HUES6 (cell line): Measurements from ENCODE around the gene GAS1.

Experiments used
- H3K27ac ChIP-seq: 2 replicates; pipeline ENCODE4 v1.7.0; 2013; ENCODE audit warnings: low read depth, mild to moderate bottlenecking, low read length, inconsistent platforms
- H3K27me3 ChIP-seq: 2 replicates; pipeline ENCODE4 v1.6.1; 2013; ENCODE audit warnings: low read length; ENCODE audit not compliant: control insufficient read depth, insufficient read depth
- H3K36me3 ChIP-seq: 2 replicates; pipeline ENCODE4 v1.6.1; 2013; ENCODE audit warnings: low read length; ENCODE audit not compliant: control insufficient read depth, insufficient read depth
- H3K4me1 ChIP-seq: 2 replicates; pipeline ENCODE4 v1.6.1; 2013; ENCODE audit warnings: low read length; ENCODE audit not compliant: control insufficient read depth, insufficient read depth
- H3K4me3 ChIP-seq: 2 replicates; pipeline ENCODE4 v1.5.1; 2013; ENCODE audit warnings: low read depth, low read length
- H3K9ac ChIP-seq: one replicate; pipeline ENCODE4 v1.6.1; 2013; ENCODE audit warnings: mild to moderate bottlenecking, low read length
- H3K9me3 ChIP-seq: 2 replicates; pipeline ENCODE4 v1.6.1; 2013; ENCODE audit warnings: low read depth, low read length; ENCODE audit not compliant: control insufficient read depth, insufficient read depth

GAS1 gene

DNA sequence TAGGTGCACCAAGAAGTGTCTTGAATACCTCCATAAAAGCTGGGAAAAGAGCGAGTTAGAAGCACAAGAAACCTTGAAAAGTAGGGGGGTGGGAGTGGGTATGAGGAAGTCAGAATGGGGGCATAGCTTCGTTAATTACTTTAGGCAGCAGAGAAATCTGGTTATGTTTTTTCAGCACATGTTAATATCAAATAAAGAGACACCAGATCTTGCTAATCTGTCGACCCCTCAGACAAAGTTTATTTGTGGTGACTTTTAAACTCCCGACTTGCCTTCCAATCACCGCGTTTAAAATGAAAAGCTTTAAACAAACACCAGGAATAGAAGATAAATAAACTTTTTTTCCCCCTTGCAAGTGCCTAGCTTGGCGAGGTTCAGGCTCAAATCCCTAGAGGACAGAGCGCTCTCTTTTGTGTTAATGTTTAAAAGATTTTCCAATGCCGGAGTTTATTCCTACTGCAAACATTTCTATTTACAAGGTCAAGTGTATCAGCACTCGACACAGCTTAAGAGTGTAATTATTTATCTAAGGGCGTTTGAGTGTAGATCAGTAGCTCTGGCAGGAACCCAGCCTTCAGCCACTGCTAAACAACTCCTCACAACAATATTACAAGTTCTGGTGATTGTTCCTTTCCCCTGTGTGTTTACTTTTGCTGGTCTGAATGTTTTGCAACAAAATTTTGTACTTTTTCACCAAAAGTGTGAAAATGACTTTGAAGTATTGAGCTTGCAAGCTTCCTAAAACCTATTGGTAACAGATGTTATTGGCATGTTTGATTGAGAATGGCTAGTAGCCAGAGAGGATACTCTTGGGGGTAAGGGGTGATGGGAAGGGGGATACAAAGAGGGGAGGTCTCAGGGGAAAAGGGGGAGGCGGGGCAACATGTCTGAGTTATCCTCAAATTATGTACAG lies 3.8 kb downstream of the GAS1 start:
- no peak overlapping the region for H3K9ac ChIP-seq
- no peak overlapping the region for H3K27ac ChIP-seq
- peaks cover 68% of the 10 kb centered on the region for H3K27me3 ChIP-seq
- H3K9me3 ChIP-seq, result no peaks in the 10 kb centered on the region
- peak overlapping the region; percentile 41 for H3K4me3 ChIP-seq
- H3K36me3 ChIP-seq, result no peaks in the 10 kb centered on the region
- H3K4me1 ChIP-seq, result peaks cover 44% of the 10 kb centered on the region

DNA sequence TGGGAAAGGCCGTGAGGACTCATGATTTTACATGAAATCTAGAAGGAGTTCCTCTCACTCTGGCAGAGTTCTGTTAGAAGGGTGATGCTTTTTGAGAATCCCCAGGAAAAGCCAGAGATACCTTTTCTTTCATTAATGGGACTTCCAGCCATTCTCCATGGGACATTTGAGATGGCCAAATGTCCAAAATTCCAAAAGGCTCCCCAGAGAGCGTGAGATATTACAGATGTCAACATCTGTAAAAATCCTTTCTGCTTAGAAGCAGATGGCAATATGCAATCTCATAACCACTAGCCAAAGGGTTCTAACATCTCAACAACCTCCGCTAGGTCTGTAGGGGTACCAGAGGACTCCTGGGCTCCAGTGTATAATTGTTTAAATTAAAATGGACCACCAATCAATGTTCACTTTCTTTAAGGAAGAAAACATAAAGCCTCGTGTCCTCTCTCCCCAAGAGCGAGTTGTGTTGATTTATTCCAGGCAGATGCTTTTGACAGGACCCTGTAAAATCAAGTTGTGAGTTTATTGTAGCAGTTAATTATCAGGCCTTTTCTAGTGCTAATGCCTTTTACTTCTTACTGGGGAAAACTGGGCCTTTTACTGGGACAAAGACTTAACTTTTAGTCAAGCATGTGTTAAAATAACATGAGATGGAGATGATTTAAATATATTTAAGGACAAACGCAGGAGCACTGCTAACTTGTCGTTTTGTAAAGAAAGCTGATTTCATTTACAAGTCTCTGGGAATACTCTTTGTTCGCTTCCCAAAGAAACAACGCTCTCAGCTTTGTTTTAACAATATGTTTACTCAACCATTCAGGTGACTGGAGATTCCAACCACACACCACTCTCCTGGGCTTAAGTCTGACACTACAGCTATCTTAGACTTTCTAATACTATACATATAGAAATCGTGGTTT lies 4.8 kb downstream of the GAS1 start:
- peaks cover 68% of the 10 kb centered on the region for H3K27me3 ChIP-seq
- no peaks in the 10 kb centered on the region for H3K9me3 ChIP-seq
- H3K4me1 ChIP-seq, result peaks cover 44% of the 10 kb centered on the region
- no peak overlapping the region for H3K27ac ChIP-seq
- no peak overlapping the region for H3K9ac ChIP-seq
- H3K4me3 ChIP-seq, result peak overlapping the region; percentile 41
- H3K36me3 ChIP-seq, result no peaks in the 10 kb centered on the region

DNA sequence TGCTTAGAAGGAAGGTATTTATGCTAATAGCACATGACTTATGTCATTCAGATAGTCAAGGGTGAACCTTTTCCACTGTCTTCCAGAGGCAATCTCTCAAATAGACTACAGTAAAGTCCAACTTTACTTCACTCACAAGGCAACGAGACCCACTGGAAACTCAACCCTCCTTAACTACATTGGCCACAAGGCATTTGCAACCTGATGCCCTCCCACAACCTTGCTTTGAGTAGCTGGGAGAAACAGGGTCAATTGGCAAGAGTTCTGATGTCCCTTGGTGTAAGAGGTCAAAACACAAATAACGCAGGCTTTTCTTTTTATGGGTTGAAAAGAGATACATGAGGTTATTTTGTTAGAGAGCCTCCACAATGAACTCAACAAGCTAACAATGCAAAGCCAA lies 6.1 kb downstream of the GAS1 start:
- no peak overlapping the region for H3K27ac ChIP-seq
- no peaks in the 10 kb centered on the region for H3K36me3 ChIP-seq
- H3K4me1 ChIP-seq, result peaks cover 44% of the 10 kb centered on the region
- peaks cover 68% of the 10 kb centered on the region for H3K27me3 ChIP-seq
- H3K9ac ChIP-seq, result no peak overlapping the region
- H3K4me3 ChIP-seq, result peak overlapping the region; percentile 28
- no peaks in the 10 kb centered on the region for H3K9me3 ChIP-seq

DNA sequence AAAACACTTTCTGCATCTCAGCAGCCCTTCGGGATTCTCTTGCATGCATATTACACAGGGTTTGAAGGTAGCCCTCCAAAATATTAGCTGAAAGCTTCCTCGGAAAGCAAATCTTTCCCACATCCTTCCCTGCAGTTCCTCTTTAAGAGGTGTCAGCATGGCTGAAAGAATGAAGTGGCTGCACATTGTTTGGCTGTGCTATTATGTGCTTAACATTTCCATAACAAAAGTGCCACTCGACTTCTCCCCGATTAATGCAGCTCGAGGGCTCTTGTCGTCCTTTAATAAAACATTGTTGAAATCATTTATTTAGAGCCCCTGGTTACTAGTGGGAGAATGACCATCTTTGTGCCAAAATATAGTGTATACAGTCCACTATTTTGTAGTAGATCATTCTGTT lies 6.5 kb downstream of the GAS1 start:
- Histone ChIP-seq H3K4me1 (peaks cover 44% of the 10 kb centered on the region), H3K27ac (no peak overlapping the region), H3K36me3 (no peaks in the 10 kb centered on the region), H3K4me3 (peak overlapping the region; percentile 28), H3K9ac (no peak overlapping the region), H3K27me3 (peaks cover 64% of the 10 kb centered on the region), H3K9me3 (no peaks in the 10 kb centered on the region)

DNA sequence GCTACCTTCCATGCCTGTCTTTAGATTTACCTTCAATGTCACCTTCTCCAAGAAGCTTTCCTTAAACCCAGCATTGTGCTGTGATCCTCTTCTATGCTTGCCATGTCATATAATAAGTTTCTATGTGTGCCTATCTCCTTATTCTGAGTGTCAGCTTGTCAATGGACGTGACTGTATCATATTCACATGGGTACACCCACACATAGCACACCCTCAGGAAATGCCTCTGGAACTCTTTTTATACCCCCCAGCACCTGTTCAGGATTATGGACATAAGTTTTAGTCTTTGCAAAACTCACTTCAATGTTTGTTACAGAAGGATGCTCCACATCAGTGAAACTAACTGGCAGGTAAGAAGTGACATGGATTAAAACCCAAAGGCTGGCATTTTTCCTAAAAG lies 7.4 kb downstream of the GAS1 start:
- peaks cover 40% of the 10 kb centered on the region for H3K4me1 ChIP-seq
- no peak overlapping the region for H3K27ac ChIP-seq

DNA sequence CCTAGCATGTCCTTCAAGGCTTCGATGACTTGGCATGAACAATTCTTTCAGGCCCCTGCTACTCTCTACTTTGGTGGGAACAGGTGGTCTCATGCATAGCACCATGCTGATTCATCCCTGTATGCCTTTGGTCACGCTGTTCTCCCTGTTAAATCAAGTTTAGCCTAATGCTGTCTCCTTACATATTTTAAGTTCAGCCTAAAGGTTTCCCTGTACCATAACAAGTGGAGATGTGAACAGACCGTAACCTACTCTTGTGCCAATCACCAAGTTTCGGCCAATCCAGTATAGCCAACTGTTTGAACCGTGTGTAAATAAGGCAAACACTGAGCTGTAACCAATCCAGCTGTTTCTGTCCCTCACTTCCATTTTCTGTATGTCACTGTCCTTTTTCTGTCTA lies 8.0 kb downstream of the GAS1 start:
- H3K36me3 ChIP-seq, result no peaks in the 10 kb centered on the region
- H3K9me3 ChIP-seq, result no peaks in the 10 kb centered on the region
- no peak overlapping the region for H3K9ac ChIP-seq
- H3K27ac ChIP-seq, result no peak overlapping the region
- H3K4me1 ChIP-seq, result peaks cover 37% of the 10 kb centered on the region
- H3K4me3 ChIP-seq, result no peak overlapping the region
- peaks cover 51% of the 10 kb centered on the region for H3K27me3 ChIP-seq

More for the DNA sequence above, 7.4 kb downstream of the GAS1 start:
- H3K36me3 ChIP-seq, result no peaks in the 10 kb centered on the region
- H3K27me3 ChIP-seq, result peaks cover 57% of the 10 kb centered on the region
- no peak overlapping the region for H3K4me3 ChIP-seq
- no peaks in the 10 kb centered on the region for H3K9me3 ChIP-seq
- no peak overlapping the region for H3K9ac ChIP-seq

DNA sequence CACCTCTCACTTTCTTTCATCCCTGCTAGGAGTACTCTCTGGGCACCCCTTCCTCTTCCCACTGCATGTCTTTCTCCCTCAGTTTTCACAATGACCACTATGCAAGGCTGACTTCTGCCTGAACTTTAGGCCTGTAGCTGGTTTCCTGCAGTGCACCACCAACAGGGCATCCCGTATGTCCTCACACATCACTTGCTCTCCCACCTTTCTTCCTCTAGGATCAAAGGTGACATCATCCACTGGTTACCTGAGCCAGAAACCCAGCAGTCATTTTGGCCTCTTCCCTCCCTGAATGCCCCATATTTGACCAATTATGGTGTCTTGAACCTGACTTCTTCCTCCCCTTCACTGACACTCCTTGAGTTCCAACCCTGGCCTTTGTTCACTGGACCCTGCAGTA lies 8.5 kb downstream of the GAS1 start:
- Histone ChIP-seq H3K27me3 (peaks cover 45% of the 10 kb centered on the region), H3K4me3 (no peak overlapping the region), H3K9ac (no peak overlapping the region), H3K9me3 (peaks cover 3% of the 10 kb centered on the region), H3K27ac (no peak overlapping the region), H3K36me3 (no peaks in the 10 kb centered on the region), H3K4me1 (peaks cover 34% of the 10 kb centered on the region)

DNA sequence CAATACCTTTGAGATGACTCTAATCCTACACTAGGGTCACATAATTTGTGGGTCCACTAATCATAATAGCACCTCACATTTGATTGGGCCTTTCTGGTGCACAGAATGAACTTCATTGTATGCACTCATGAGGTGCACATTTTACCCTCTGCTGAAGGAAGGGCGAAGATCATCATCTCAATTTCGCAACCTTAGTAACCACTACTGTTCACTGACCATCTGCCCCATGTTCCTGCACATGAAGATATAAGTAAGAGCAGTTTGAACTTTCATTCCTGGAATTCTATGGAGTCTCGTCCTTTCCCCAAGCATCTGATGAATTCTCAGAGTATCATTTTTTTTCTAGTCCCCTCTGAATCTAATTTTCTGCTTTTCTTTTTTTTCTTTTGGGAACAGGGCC lies 21.2 kb downstream of the GAS1 start:
- no peaks in the 10 kb centered on the region for H3K4me1 ChIP-seq
- H3K4me3 ChIP-seq, result no peak overlapping the region
- H3K27ac ChIP-seq, result no peak overlapping the region
- peaks cover 6% of the 10 kb centered on the region; the same call in 1 of the 2 replicates for H3K9me3 ChIP-seq
- H3K27me3 ChIP-seq, result no peaks in the 10 kb centered on the region
- no peaks in the 10 kb centered on the region for H3K36me3 ChIP-seq
- no peak overlapping the region for H3K9ac ChIP-seq

DNA sequence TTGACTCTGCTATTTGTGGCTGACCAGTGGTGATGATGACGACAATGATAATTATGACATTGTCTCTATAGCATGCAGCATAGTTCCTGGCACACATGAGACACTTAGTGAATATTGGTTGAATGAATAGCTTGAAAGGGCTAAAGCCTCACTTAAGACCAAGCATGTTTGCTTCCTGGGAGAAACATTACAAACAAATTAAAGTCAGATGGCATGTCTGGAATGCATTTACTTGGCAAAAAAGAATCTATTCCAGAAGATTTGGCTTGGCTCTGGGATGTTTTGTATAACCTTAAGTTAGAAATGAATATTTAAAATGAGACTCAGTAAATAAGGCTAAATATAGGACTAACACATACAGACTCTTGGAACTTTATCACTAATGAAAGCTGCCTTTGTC lies 21.6 kb downstream of the GAS1 start:
- H3K36me3 ChIP-seq, result no peaks in the 10 kb centered on the region
- H3K4me1 ChIP-seq, result no peaks in the 10 kb centered on the region
- peaks cover 6% of the 10 kb centered on the region; the same call in 1 of the 2 replicates for H3K9me3 ChIP-seq

DNA sequence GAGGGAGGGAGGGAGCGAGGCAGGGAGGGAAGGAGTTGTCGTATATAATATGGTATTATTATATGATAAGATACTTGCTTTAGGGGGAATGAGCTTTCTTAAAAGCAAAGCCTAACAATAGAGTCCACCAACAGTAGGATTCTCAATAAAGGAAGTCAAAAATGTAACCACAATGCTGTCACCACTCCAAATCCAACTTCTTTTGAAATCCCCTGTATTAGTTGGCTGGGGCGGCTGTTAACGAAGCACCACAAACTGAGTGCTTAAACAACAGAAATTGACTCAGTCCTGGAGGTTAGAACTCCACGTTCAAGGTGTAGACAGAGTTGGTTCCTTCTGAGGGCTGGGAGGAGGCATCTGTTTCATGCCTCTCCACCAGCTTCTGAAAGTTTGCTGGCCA lies 23.1 kb downstream of the GAS1 start:
- Histone ChIP-seq H3K27ac (no peak overlapping the region), H3K36me3 (no peaks in the 10 kb centered on the region), H3K27me3 (no peaks in the 10 kb centered on the region), H3K4me1 (no peaks in the 10 kb centered on the region), H3K9ac (no peak overlapping the region), H3K4me3 (no peak overlapping the region), H3K9me3 (no peaks in the 10 kb centered on the region)

More for the DNA sequence above, 21.6 kb downstream of the GAS1 start:
- Histone ChIP-seq H3K27ac (no peak overlapping the region), H3K4me3 (no peak overlapping the region), H3K9ac (no peak overlapping the region), H3K27me3 (no peaks in the 10 kb centered on the region)
